Stimulated activated CD4-positive, alpha-beta T cell treated with anti-CD3 and anti-CD28 coated beads, Interleukin-1b, Interleukin-23, amount 100 ng/mL, for 24 hours (primary cell): ENCODE data around the gene ENTPD2.

Experiments
- DNase-seq, 4 experiments: peaks; one replicate each; pipeline ENCODE4 v3.0.0-alpha.2; 2020; ENCODE audit warnings: low read depth in 4 of 4, low spot score in 1 of 4

The ENTPD2 gene

DNA sequence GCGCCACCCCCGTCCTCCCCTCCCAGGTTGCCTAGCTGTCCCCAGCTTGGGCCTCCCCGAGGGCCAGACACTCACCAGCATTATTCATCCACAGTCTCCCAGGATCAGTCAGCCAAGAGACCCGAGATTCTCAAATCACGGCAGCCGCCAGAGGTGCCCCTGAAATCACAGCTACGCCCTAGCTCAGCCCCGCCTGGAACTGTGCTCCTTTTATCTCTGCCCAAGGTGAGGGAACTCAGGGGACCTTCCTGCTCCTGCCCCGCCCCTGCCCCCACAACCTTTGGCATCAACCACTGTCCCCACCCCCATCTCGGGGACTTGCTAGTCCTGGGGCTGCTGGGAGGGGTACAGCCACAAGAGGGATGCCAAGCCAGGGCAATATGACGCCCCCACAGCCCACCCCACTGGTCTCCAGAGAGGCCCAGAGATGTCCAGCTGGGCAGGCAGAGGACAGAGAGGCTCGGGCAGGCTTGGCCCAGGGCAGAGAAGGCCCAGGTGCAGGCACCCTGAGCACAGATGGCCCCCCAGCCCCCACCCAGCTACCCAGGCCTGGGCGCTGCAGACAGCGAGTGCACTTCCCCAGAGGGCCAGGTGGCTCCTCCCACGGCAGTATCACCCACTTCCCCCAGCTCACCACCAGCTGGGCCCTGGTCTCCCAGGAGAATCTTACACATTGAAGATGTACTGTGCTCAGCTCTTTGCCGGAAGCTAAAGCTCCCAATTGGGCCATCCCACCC lies 21.8 kb downstream of the ENTPD2 start, which contains the start of gene FUT7:
Gene FUT7 (minus strand): TSS at position 185 of the 737 bp plus-strand sequence. CDS start 97 bp downstream, at position 88.
- no peak for DNase-seq

DNA sequence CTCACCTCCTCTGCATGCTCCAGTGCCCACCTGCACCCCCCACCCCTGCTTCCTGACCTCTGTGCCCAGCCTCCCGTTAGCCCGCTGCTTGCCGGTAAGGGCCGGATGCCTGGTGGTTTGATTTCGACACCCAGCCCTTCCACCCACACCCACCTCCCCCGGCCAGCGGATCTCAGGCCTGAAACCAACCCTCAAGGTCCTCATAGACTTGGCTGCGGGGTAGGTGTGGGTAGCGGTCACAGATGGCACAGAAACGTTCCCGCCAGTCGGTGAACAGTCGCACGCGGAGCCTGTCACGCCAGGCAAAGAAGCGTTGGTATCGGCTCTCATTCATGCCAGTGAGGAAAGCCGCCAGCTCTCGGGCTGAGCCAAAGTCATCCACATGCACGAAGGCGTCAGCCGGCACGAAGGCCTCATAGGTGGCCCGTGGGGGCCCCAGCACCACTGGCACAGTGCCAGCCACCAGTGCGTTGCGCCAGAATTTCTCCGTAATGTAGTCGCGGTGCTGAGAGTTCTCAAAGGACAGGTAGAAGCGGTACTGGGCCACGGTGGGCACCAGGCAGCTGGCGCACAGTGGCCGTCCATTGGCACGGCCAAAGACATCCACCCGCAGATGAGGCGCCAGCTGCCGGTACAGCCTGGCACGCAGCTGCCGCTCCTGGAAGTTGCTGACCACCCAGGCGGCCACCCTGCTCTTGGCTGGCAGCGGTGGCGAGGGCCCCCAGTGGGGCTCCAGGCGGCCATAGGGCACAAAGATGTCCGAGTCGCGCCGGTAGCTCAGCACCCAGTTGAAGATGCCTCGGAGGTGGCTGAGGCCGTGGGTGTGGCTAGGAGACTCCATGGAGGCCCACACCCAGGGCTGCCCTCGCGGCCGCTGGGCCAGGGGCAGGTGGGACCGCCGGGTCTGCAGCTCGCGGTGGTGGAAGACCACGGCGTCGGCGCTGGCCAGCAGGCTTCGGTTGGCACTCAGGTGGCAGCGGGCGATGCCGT lies 23.0 kb downstream of the ENTPD2 start:
- DNase-seq: peak in 1 of 4 experiments; percentile 33

DNA sequence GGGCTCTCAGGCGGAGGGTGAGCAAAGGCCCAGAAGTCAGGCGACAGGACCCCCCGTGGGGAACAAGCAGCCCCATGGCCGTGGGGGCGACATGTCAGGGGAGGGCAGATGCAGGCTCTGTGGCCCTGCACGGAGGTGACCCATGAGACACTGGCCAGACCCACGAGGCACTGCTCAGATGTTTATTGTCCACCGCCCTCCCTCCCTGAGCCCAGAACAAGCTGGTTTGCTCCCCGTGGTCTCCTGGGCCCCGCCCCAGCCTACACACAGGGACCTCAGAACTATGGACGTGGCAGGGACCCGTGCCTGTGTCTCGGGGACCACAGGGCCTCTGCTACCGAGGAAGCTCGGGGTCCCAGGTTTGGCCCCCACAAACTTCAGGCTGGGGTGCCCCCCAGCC lies 23.9 kb downstream of the ENTPD2 start:
- no peak for DNase-seq

DNA sequence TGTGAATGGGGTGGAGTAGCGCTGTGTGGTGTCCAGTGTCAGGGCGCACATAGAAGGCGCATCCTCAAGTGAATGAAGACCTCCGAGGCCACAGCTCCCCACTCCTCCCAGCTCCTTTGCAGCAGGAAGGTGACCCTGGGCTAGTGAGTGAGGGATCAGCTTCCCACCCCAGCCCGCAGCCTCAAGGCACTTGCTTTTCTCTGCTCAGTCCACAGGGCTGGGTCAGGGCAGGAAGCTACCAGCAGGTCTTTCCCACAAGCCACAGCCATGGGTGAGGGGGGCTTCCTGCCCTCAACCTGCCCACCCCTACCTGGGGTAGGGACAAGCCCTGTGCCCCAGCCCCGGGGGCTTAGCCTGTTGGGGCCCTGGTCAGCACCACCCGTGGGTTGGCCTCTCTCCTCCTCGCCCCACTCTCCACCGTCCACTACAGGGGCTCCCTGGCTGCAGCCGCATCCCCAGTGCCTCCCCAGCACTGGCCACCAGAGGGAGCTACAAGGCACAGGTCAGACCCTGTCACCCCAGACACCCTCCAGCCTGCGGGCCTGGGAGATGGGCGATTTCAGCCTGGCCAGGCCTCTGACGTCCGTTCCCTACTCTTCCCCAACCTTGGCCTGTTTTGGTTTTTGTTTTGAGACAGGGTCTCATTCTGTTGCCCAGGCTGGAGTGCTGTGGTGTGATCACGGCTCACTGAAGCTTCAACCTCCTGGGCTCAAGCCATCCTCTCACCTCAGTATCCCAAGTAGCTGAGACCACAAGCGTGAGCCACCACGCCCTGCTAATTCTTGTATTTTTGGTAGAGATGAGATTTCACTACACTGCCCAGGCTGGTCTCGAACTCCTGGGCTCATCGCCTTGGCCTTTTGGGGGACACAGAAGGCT lies 24.6 kb downstream of the ENTPD2 start:
- DNase-seq: peak; percentile 55 to 68 (median 62)

DNA sequence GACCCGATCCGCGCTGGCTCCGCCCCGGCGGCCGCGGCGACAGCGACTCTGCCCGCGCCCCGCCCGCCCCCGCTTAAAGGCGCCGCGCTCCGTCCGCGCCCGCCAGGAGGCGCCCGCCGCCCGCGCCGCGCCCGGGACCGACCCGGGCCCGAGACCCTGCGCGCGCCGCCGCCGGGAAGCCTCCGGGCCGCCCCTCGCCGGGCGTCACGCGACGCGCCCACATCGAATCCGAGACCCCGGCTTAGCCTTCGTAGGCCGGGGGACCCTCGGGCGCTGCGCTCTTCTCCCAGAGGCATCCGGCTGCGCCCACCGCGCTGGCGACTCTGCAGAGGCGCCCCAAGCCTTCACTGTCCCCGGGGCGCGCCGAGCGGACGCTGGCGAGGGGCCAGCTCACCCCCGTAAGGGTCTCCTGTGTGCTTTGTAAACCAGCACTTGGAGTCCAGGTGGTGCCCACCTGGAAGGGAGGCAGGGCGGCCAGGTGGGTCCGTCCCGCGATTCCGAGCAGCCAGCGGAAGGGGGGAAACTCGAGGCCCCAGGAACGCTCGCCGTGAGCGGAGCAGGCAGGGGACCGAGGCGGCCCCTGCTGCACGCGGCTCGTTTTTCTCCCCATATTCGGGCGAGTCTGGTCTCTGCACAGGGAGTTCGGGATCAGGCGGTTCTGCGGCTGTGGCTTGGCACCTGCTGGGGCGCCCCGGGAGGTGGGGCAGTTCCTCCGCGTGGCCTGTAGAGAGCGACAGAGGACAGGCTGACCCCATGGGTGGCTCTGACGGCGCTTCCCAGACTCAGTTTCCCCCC lies 25.4 kb downstream of the ENTPD2 start:
- peak in 2 of 4 experiments; percentile 44 to 54 for DNase-seq

DNA sequence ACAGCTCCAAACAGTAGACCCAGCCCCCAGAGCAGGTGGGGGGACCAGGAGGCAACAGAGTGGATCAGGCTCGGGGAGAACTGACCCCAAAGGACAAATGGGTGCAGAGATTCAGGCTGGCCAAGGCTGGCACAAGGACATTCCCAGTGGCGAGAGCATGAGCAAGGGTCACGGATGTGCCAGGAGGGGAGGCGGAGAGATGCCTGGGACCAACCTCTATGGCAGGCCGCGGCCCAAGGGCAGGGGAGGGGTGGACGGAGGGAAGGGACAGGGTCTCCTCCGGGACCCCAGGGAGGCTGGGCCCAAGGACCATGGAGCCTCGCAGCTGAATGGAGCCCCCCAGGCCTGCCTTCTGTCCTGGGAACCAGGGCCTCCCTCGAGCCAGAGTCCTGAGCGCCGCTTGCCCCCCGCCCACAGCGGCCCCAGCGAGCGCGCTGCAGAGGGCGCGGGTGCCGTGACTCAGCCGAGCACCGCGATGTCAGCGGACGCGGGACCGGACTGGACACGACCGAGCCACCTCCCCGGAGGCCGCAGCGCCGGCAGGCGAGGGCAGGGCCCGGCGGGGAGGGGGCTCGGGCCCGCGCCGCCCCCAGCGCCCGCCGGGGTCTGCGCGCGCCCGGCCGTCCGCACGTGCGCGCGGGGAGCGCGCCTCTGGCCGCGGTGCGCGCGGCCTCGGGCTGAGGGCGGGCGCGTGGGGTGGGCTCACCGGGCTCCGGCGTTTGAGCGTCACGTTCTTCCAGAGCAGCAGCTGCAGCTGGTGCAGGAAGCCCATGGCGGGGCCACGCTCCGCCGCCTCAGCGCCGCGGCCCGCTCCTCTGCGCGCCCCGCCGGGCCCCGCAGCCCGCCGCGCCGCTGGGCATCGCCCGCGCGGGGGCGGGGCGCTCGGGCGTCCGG lies 26.2 kb downstream of the ENTPD2 start, which contains the start of gene ABCA2:
Gene ABCA2 (minus strand): TSS at position 869 of the 894 bp plus-strand sequence. CDS start 97 bp downstream, at position 772.
- DNase-seq: no peak

DNA sequence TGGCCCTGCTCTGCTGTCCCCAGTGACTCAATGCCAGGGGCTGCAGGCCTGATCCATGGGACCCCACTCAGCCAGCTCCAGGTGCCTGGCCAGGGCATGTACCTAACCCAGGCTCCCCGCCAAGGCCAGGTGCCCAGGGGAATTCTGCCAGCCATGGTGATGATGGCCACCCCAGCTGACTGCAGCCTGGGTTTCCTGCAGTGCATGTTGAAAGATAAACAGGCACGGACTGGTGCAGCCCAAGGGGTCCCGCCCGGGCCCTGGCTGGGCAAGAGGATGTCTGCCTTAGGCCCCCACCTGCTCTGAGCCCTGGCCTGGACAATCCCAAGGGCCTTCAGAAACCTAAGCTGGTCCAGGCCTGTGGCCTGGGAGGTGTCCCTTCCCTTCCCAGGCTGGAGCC lies 27.0 kb downstream of the ENTPD2 start:
- DNase-seq: no peak

DNA sequence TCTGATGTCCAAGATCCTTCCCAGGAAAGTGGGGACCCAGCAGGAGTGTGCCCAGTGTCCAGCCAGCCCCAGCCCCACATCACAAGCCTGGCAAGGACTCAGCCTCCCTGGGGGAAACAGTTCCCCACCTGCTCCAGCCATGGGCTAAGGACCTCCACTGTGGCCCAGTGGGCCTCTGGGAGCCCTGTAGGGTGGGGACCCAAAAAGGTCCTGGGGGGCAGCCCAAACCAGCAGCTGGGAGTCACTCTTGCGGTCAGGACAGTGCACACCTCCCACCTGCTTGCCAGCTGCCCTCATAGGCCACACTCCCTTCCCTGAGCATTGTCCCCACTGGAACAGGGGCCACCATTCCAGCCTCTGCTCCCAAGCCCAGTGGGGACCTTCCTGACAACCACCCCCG lies 27.5 kb downstream of the ENTPD2 start:
- no peak for DNase-seq

DNA sequence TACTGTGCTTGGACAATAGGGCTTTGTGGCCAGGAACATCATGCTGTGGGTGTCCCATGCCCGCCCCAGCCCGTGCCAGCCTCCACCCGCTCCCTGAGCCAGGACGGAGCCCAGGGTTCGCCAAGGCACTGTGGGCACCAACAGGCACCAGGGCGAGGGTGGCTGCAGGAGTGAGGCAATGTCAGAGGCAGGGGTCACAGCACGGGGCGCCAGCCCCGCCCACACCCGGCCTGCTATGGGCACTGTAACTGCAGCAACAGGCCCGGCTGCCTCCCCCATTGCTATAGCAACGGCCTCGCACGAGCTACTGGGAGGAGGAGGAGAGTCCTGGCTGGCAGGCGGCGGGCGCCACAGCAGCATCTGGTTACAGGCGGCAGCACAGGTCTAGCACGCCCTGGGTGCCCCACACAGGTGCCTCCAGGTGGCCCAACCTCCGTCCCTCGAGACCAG lies 28.3 kb downstream of the ENTPD2 start:
- DNase-seq: no peak

DNA sequence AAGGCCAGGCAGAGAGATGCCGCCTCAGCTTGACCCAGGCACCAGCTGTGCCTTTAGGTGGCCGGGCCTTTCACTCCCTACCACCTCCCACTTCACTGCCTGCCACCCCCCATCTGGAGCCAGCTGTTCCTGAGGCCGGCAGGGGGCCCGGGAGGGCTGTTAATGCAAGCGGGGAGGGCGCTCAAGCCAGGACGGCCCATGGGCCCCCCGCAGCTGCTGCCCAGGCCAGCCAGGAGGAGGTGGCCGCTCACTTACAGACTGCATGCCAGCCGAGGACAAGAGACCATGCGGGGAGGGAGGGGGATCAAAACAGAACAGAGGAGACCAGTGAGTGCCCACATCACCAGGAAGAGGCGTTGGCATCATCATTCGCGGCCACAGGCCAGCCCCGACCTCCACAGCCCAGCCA lies 30.3 kb downstream of the ENTPD2 start:
- no peak for DNase-seq

DNA sequence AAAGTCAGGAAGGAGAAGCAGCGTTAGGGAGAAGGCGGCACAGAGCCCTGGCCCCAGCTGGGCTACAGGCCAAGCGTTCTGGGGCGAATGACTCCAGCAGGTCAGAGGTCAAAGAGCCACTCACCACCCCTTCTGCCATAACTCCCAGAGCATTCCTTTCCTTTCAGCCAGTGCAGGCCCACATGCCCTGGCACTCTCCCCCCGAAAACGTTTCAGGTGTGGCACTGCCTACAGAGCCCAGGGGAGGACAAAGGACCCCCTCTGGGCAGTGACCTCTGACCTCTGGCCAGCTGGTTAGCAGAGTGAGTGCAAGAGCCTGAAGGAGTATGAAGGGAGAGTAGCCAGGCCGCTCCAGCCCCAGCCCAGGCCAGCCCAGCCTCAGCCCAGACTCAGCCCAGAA lies 30.7 kb downstream of the ENTPD2 start:
- DNase-seq: no peak

DNA sequence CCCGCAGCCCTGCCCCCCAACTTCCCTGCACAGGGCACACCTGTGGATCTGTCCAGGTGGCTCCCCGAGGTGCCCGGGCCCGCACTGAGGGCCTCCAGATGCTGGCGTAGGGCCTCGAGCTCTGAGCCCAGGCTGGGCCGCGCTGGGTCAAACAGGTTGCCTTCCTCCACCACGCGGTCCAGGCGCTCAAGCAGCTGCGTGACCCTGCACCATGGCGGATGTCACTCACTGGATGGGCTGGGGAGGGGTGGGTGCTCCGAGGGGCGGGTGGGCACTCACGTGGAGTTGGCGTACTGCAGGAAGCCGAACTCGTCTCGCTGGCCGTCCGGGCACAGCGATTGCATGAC lies 31.2 kb downstream of the ENTPD2 start:
- DNase-seq: no peak

DNA sequence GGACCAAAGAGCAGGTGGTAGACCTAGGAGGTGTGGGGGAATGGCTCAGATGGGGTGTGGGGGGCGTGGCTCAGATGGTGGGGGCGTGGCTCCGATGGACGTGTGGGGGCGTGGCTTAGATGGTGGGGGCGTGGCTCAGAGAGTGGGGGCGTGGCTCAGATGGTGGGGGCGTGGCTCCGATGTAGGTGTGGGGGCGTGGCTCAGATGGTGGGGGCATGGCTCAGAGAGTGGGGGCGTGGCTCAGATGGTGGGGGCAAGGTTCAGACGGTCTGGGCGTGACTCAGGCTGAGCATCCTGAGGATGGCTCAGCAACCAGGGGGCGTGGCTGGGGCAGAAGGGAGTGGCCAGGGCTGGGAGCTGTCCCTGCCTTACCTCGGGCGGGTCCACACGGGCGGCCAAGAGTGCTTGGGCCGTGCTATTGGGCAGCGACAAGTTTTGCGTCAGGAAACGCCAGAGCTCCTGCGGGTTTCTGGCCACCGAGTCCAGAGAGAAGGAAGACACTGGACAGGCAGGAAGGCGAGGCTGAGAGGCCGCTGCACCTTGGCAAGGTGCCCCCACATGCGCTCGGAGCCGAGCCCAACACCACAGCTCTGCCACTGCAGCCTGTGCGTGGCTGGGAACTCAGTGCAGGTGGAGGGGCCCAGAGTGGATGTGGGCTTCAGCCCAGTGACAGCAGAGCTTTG lies 31.7 kb downstream of the ENTPD2 start:
- DNase-seq: peak; percentile 49 to 81 (median 58)

DNA sequence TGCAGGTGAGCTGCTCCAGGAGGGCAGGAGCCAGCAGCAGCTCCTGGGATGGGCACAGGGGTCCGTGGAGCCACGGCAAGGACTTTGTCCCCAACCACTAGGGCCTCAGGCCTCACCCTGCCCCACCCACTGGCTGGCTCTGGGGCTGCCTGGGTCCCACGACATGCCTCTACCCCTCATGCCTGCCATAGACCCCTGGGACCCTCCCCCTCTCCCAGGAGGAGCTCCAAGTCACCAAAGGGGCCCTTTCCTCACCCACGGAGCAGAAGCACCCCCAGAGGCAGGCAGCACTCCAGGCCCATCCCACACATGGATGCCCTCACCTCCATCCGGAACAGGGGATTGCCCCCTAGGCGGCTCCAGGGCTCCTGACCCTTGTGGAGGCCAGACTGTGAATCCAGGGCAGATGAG lies 32.3 kb downstream of the ENTPD2 start:
- no peak for DNase-seq

DNA sequence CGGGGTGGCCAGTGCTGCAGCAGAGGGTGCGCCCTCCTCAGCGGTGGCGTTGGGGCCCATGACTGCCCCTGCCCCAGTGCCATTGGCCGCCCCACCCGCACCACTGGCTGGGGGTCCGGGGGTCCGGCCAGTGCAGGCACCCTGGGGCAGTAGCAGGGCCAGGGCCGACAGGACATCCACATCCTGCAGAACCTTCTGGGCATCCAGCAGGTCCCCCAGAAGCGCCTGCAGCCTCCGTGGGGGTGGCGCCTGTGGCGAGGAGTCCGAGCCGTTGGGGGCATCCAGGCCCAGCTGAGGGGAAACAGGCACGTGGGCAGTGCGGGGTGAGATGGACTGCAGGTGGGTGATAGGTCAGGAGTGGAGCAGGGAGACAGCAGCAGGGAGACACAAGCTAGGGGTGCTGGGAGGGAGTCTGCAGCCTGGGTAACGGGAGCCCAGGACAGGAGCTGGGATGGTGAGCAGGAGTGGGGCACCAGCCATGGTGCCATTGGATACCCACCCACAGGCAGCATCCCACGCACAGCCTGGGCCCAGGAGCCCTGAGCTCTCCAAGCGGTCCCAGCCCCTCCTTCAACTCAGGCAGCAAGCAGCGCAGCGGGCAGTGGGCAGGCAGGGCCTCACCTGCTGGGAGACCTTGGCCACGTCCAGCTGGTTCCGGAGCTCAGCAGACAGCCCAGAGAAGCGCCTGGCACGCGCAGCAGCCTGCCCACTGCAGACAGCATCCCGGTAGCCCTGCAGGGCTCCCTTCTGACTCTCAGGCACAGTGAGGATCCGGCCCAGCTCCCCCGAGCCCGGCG lies 32.9 kb downstream of the ENTPD2 start:
- DNase-seq: no peak

DNA sequence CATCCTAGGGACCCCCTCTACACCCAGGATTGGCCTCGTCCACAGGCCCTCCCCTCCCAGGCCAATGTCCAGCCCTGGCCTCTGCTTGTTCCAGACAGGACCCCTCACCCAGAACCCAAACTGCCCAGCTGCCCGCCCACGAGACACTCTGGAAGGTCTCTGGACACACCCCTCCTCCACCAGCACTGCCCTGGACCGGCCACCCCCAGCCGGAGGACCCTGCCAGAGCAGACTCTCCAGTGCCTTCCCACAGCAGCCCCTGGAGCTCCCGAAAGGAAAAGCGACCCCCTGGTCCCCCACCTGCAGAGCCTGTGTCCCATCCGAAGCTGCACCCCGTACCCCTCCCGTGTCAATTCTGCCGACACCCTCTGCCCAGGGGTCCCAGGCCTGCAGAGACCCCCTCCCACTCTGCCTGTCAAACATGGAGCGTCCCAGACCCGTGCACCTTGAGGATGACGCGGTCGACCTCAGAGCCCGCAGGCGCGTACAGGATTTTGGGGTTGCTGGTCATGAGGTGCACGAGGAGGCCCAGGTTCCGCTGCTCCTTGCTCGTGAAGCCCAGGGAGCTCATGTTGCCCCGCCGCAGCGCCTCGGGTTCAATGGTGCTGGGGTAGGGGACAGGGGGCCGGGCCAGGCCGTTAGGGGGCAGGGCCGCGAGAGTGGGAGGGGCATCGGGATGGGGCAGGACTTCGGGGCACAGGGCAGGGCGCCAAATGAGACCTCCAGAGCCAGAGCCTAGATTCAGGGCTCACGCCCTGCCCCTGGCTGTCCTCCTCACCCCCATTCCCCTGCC lies 33.8 kb downstream of the ENTPD2 start:
- DNase-seq: no peak
